Heart left ventricle (tissue), 16 donors: ENCODE measurements around the gene ARHGAP26. TPM values are rescaled to one million over a fixed set of nuclear protein-coding genes. Genes with fewer than 3 reads are reported as not detected.

ENCODE experiments used
- ATAC-seq, 4 donors: fragments of 200-7000 bp; cut with Tn5 transposase; one replicate each; pipeline ENCODE4 v1.9.1; 2020 to 2022; ENCODE audit warnings: moderate library complexity in 4 of 4, mild to moderate bottlenecking in 3 of 4, moderate number of reproducible peaks in 1 of 4
- DNase-seq, 5 donors: peaks; one replicate each; pipeline ENCODE4 v3.0.0-alpha.2; 2020
- H3K27ac ChIP-seq, 12 donors: fragments of 200-600 bp; sonication (generic) in 4 of 12; one replicate each; pipeline versions ENCODE4 v1.5.0 to v1.8.0; 2016 to 2022; ENCODE audit warnings: mild to moderate bottlenecking in 2 of 12
- H3K27me3 ChIP-seq, 9 donors: fragments of 200-600 bp; sonication (generic) in 2 of 9; one replicate each; pipeline versions ENCODE4 v1.5.1 to v1.8.0; 2016 to 2022; ENCODE audit warnings: mild to moderate bottlenecking in 3 of 9
- H3K36me3 ChIP-seq, 9 donors: fragments of 200-600 bp; sonication (generic) in 2 of 9; one replicate each; pipeline versions ENCODE4 v1.5.0 to v1.8.0; 2018 to 2022; ENCODE audit warnings: mild to moderate bottlenecking in 2 of 9
- H3K4me1 ChIP-seq, 12 donors: fragments of 200-600 bp; sonication (generic) in 4 of 12; one replicate each; pipeline versions ENCODE4 v1.5.0 to v1.8.0; 2016 to 2022; ENCODE audit warnings: mild to moderate bottlenecking in 3 of 12
- H3K4me3 ChIP-seq, 12 donors: fragments of 200-600 bp; sonication (generic) in 4 of 12; one replicate each; pipeline versions ENCODE4 v1.5.0 to v1.8.0; 2017 to 2022; ENCODE audit warnings: mild to moderate bottlenecking in 9 of 12, moderate library complexity in 4 of 12
- H3K9me3 ChIP-seq, 12 donors: fragments of 200-600 bp; sonication (generic) in 4 of 12; one replicate each; pipeline versions ENCODE4 v1.5.0 to v1.8.0; 2016 to 2022; ENCODE audit warnings: mild to moderate bottlenecking in 1 of 12
- CTCF ChIP-seq, 12 donors: fragments of 200-600 bp; sonication (generic) in 4 of 12; IDR thresholded peaks; one replicate each; pipeline versions ENCODE4 v1.5.0 to v1.8.0; 2018 to 2022; ENCODE audit warnings: antibody characterized with exemption in 12 of 12, mild to moderate bottlenecking in 5 of 12
- POLR2A ChIP-seq, 2 donors: fragments of 450-650 bp; IDR thresholded peaks; one replicate each; pipeline ENCODE4 v1.6.1; 2017; ENCODE audit warnings: antibody characterized with exemption in 2 of 2, mild to moderate bottlenecking in 2 of 2, moderate library complexity in 2 of 2
- WGBS, 4 donors: extraction: QIAGEN DNeasy Blood & Tissue Kit in 2 of 4; methylation state at CpG; one replicate each; pipeline versions ENCODE4 v1.1.5 to v1.1.7; 2013 to 2018; 5-methylcytosine and 5-hydroxymethylcytosine counted together
- intact Hi-C, 10 donors: fragments of 100-400 bp; cut with DNase I; formaldehyde crosslinking; loops; one replicate each; pipeline versions ENCODE4 v1.11.1 to v1.14.2; 2022
- polyA plus RNA-seq, 2 donors: library from polyadenylated mRNA; stranded (reverse); fragments of 200-250 nt; gene quantifications; one replicate each; pipeline ENCODE4 v1.2.3, GENCODE V29; 2013
- total RNA-seq, 9 donors: library from RNA; depleted of rRNA in 2 of 9; stranded (reverse); fragments of >200 nt in 2 of 9; fragmentation: NEBNext Ultra II Directional in 3 of 9; extraction: Animal tissue kit (Norgen Biotek cat#: 25700) in 3 of 9; gene quantifications; one replicate each; pipeline versions ENCODE4 v1.1.0 to v1.2.4, GENCODE V29; 2016 to 2023
- donor health status: ischemic (EF 13 %, LVEDD 7.1; RV severe dilation, severe dysfunction).
- donor health status: healthy with polysubstance abuse.
- donor health status: DM: no; HTN: yes; CAD: no.
- donor health status: DM: no; HTN: no; CAD: no.
- donor health status: ischemic (EF 25% LVEDD 6.9; RV normal size, moderate dysfunction).
- donor health status: ischemic (EF 25% LVEDD 5.7; RV mildly dilated, moderate dysfunction).
- donor health status: healthy.
- donor health status: DM: yes; HTN: yes; CAD: no.
- donor health status: ischemic (EF 35%, LVEDD 5.7; RV mildly dilated, moderate dysfunction).
- donor health status: nonischemic (EF 11% LVEDD 7.7; RV severe dilation, severe dysfunction).
- donor health status: DM: yes; HTN: yes; CAD: no.
- donor health status: PGD.
- donor health status: ischemic (EF 29% LVEDD 5.4; RV normal size, mild dysfunction).
- donor health status: nonischemic (EF 23%, LVEDD 6.1; RV moderate dilation, normal function).

Gene ARHGAP26
- total and polyA plus RNA-seq, 11 donors: 11.9 to 52.1 (median 33.7) TPM

GRCh38 chr5:143212261-143212660 is 442.1 kb downstream of the ARHGAP26 start:
- TF ChIP-seq POLR2A (IDR thresholded peaks at IDR 0.05) (no peak), CTCF (IDR thresholded peaks at IDR 0.05) (no peak)
- H3K36me3 ChIP-seq: peaks cover 0 to 29% (median 9%) of the 10 kb centered on the region in 9 donors
- DNase-seq (no peak), ATAC-seq (no peak)
- H3K4me3 ChIP-seq: no peak overlapping the region
- H3K27me3 ChIP-seq: no peaks in the 10 kb centered on the region
- peaks cover 0 to 71% (median 38%) of the 10 kb centered on the region in 12 donors for H3K4me1 ChIP-seq
- H3K27ac ChIP-seq: peak overlapping the region in 1 of 12 donors; percentile 16
- intact Hi-C loops: loop anchor here in 3 of 10 donors (5.0 to 10.0 kb wide), 4 partner anchors 85 to 277 kb away; partner anchors contain the start of gene NR3C1 (in 1 of the 3)
- 48 to 59% (median 49%) methylated on average over 1 of the region's 1 CpG for WGBS, 4 donors
- no peaks in the 10 kb centered on the region for H3K9me3 ChIP-seq

- DNase-seq: peak in 1 of 5 donors; percentile 43
- peak in 2 of 4 donors; percentile 37 to 38 for ATAC-seq
- peaks cover 0 to 33% (median 9%) of the 10 kb centered on the region in 9 donors for H3K36me3 ChIP-seq
- 48 to 75% (median 67%) methylated on average over 6 of the region's 6 CpGs for WGBS, 4 donors
- intact Hi-C loops: loop anchor here in 3 of 10 donors (5.0 to 10.0 kb wide), 4 partner anchors 86 to 279 kb away; partner anchors contain the start of gene NR3C1 (in 1 of the 3)
- H3K4me3 ChIP-seq: no peak overlapping the region
- H3K4me1 ChIP-seq: peaks cover 0 to 64% (median 30%) of the 10 kb centered on the region in 12 donors
- H3K27ac ChIP-seq: peak overlapping the region in 10 of 12 donors; percentile 32 to 79 (median 63)
- no peaks in the 10 kb centered on the region for H3K27me3 ChIP-seq
- TF ChIP-seq CTCF (IDR thresholded peaks at IDR 0.05): no peak
- no peak for TF ChIP-seq POLR2A (IDR thresholded peaks at IDR 0.05)
- H3K9me3 ChIP-seq: no peaks in the 10 kb centered on the region
Measured at GRCh38 chr5:143213231-143213850, 443.2 kb downstream of the ARHGAP26 start.

- Histone ChIP-seq H3K36me3 (peaks cover 0 to 33% (median 9%) of the 10 kb centered on the region in 9 donors), H3K27me3 (no peaks in the 10 kb centered on the region), H3K4me1 (peaks cover 0 to 64% (median 27%) of the 10 kb centered on the region in 12 donors), H3K27ac (peak overlapping the region in 10 of 12 donors; percentile 32 to 79 (median 63)), H3K9me3 (no peaks in the 10 kb centered on the region), H3K4me3 (no peak overlapping the region)
- WGBS, 4 donors: 50 to 62% (median 53%) methylated on average over 12 of the region's 12 CpGs
- peak in 2 of 4 donors; percentile 26 to 62 for ATAC-seq
- DNase-seq: no peak
- intact Hi-C loops: loop anchor here in 3 of 10 donors (5.0 to 10.0 kb wide), 4 partner anchors 87 to 279 kb away; partner anchors contain the start of gene NR3C1 (in 1 of the 3)
- TF ChIP-seq CTCF (IDR thresholded peaks at IDR 0.05): no peak
- no peak for TF ChIP-seq POLR2A (IDR thresholded peaks at IDR 0.05)
Measured at GRCh38 chr5:143213851-143214363, 443.7 kb downstream of the ARHGAP26 start.

- peaks cover 0 to 33% (median 9%) of the 10 kb centered on the region in 9 donors for H3K36me3 ChIP-seq
- no peak for ATAC-seq
- H3K4me1 ChIP-seq: peaks cover 0 to 70% (median 29%) of the 10 kb centered on the region in 12 donors
- intact Hi-C loops: loop anchor here in 3 of 10 donors (5.0 to 10.0 kb wide), 4 partner anchors 87 to 280 kb away; partner anchors contain the start of gene NR3C1 (in 1 of the 3)
- DNase-seq: no peak
- H3K9me3 ChIP-seq: no peaks in the 10 kb centered on the region
- WGBS, 4 donors: 83 to 92% (median 90%) methylated on average over 4 of the region's 4 CpGs
- H3K27ac ChIP-seq: peak overlapping the region in 2 of 12 donors; percentile 58 to 72
- no peak overlapping the region for H3K4me3 ChIP-seq
- no peaks in the 10 kb centered on the region for H3K27me3 ChIP-seq
- TF ChIP-seq POLR2A (IDR thresholded peaks at IDR 0.05) (no peak), CTCF (IDR thresholded peaks at IDR 0.05) (no peak)
Measured at GRCh38 chr5:143214458-143214857, 444.3 kb downstream of the ARHGAP26 start.
